Measurements from ENCODE around the gene CASZ1. TPM values are rescaled to one million over a fixed set of nuclear protein-coding genes. Genes with fewer than 3 reads are reported as not detected.

CASZ1 gene
- polyA plus RNA-seq, 1 experiment = 0.06 TPM

DNA sequence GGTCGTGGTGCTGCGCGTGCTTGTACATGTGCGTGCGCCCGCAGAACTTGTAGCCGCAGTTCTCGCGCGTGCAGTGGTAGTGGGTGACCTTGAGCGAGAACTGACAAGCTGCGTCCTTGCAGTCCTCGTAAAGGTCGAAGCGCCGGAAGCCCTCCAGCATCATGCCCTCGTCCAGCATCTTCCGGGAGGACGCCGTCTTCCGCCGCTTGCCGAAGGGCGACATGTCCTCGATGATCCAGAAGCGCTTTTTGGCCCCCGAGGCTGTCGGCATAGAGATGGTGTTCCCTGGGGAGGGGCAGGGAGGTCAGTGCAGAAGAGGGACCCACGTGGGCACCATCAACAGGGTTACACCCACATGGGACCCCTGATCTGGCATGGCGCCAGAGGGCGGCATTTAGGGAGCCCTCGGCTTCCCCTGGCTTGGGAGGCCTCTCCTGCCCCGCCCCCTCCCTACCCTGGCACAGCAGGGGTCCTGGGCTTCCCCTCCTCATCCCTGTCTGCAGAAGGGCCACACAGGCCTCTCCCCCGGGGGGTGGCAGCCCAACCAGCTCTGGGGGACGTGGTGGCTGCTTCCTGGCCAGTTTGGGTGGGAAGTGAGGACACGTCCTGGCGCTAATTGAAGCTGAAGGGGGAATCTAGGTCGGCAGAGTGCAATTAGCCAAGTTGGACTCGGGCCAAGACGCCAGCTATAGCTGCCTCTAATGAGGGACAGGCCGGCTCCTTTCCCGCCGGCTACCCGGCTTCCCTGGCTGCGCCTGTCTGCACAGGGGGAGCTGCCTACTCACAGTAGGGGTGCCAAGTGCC, 156.5 kb downstream of the CASZ1 start:
- peaks cover 8% of the 10 kb centered on the region for H3K27me3 ChIP-seq (ENCODE audit: control insufficient read depth, insufficient read depth, low read length)
- H3K27ac ChIP-seq (ENCODE audit: low read depth, low read length) = no peak overlapping the region
- ChIA-PET POLR2A (no interaction called here), CTCF (no interaction called here)
- H3K4me3 ChIP-seq (ENCODE audit: low read depth, low read length) = no peak overlapping the region
- TF ChIP-seq CTCF (IDR thresholded peaks at IDR 0.05; ENCODE audit: low read depth, low read length) = no peak
- peaks cover 11% of the 10 kb centered on the region; the same call in 1 of the 2 replicates for H3K9me3 ChIP-seq (ENCODE audit: control insufficient read depth, insufficient read depth, low read length)
- no peak for DNase-seq (ENCODE audit: low read depth, low spot score)

GRCh38 chr1:10639011-10639774, 157.3 kb downstream of the CASZ1 start:
- DNase-seq (ENCODE audit: low read depth, low spot score) = no peak
- no peak overlapping the region for H3K4me3 ChIP-seq (ENCODE audit: low read depth, low read length)
- no peak overlapping the region for H3K27ac ChIP-seq (ENCODE audit: low read depth, low read length)
- CTCF ChIA-PET = interaction anchor here (0.5 kb wide), 1 partner anchor 227 kb away, joined by 4 read pairs; no protein-coding TSS in a partner anchor
- peaks cover 8% of the 10 kb centered on the region for H3K27me3 ChIP-seq (ENCODE audit: control insufficient read depth, insufficient read depth, low read length)
- TF ChIP-seq CTCF (IDR thresholded peaks at IDR 0.05; ENCODE audit: low read depth, low read length) = no peak
- H3K9me3 ChIP-seq (ENCODE audit: control insufficient read depth, insufficient read depth, low read length) = peaks cover 11% of the 10 kb centered on the region; the same call in 1 of the 2 replicates
- POLR2A ChIA-PET = no interaction called here

DNA sequence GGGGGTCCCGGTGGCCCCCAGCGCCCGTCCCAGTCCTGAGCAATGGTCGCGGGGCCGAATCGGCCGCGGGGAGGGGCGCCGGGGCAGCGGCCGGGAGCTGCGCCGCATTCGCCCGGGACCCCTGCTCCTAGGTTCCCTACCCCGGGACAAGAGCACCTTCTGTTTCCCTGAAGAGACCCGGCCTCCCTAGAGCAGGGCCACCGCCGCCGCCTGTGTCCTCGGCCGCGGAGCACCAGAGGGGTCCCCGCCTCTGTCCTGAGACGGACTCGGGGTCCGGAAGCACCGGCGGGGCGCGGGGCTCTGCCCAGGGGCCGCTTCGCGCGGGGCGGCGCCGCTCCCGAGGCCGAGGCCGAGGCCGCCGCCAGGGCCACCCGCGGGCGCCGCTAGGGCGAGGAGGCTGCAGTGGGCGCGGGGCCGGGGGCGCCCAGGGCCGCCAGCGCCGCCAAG, 157.9 kb downstream of the CASZ1 start:
- Histone ChIP-seq H3K9me3 (ENCODE audit: control insufficient read depth, insufficient read depth, low read length) (peaks cover 11% of the 10 kb centered on the region; the same call in 1 of the 2 replicates), H3K4me3 (ENCODE audit: low read depth, low read length) (no peak overlapping the region), H3K27ac (ENCODE audit: low read depth, low read length) (no peak overlapping the region), H3K27me3 (ENCODE audit: control insufficient read depth, insufficient read depth, low read length) (peaks cover 8% of the 10 kb centered on the region)
- CTCF ChIA-PET = no interaction called here
- DNase-seq (ENCODE audit: low read depth, low spot score) = no peak
- TF ChIP-seq CTCF (IDR thresholded peaks at IDR 0.05; ENCODE audit: low read depth, low read length) = no peak
- POLR2A ChIA-PET = no interaction called here

DNA sequence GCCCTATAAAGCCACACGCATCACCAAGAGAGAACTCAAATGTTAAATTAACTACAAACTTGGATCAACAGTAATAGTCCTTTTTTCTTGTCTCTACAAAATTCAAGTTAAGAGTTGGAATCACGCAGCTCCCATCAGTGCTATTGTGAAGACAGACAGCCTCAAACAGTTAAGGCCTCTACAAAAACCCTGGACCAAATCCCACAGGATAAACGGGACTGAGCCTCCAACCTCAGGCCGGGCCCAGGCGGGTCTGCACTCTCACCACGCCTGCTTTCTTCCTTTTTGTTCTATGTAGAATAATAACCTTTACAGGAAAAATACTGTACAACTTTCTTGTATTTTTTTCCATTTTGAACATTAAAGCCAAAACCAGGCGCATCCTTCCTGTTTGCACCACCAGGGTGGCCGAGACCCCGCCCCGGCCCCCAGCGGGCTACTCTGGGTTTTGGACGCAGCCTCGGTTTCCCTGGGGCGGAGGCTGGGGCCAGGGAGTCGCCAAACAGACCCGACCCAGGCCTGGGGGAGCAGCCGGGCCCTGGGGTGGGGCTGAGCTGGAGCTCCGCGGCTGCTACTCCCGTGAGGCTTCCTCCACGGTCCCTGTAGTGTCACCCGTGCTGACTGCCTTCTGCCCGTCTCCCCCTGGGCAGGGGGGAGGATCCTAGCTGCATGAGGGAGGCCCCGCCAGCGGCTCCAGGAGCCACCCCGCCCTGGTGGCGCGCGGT, 158.4 kb downstream of the CASZ1 start:
- CTCF ChIA-PET = no interaction called here
- POLR2A ChIA-PET = no interaction called here
- Histone ChIP-seq H3K27me3 (ENCODE audit: control insufficient read depth, insufficient read depth, low read length) (peaks cover 8% of the 10 kb centered on the region), H3K9me3 (ENCODE audit: control insufficient read depth, insufficient read depth, low read length) (peaks cover 11% of the 10 kb centered on the region; the same call in 1 of the 2 replicates), H3K4me3 (ENCODE audit: low read depth, low read length) (no peak overlapping the region), H3K27ac (ENCODE audit: low read depth, low read length) (no peak overlapping the region)
- DNase-seq (ENCODE audit: low read depth, low spot score) = no peak
- TF ChIP-seq CTCF (IDR thresholded peaks at IDR 0.05; ENCODE audit: low read depth, low read length) = no peak
